ENCODE data around the gene SSTR5. TPM values are rescaled to one million over a fixed set of nuclear protein-coding genes. Genes with fewer than 3 reads are reported as not detected.

The SSTR5 gene
- total RNA-seq, 1 donor from 2014 or later: not detected

GRCh38 chr16:1123525-1124230, 51.1 kb downstream of the SSTR5 start:
- Mint-ChIP-seq H3K4me1 (no peaks in the 10 kb centered on the region), H3K36me3 (ENCODE audit: low read depth) (no peaks in the 10 kb centered on the region), H3K9me3 (no peaks in the 10 kb centered on the region), H3K27ac (no peak overlapping the region), H3K4me3 (no peak overlapping the region), H3K27me3 (no peaks in the 10 kb centered on the region)
- intact Hi-C loops (cut with micrococcal nuclease): no loop called here
- no peak for DNase-seq

GRCh38 chr16:1124291-1124690, 51.7 kb downstream of the SSTR5 start:
- Mint-ChIP-seq H3K36me3 (ENCODE audit: low read depth) (no peaks in the 10 kb centered on the region), H3K4me3 (no peak overlapping the region), H3K4me1 (no peaks in the 10 kb centered on the region), H3K9me3 (no peaks in the 10 kb centered on the region), H3K27me3 (no peaks in the 10 kb centered on the region), H3K27ac (no peak overlapping the region)
- intact Hi-C loops (cut with micrococcal nuclease): no loop called here
- no peak for DNase-seq

GRCh38 chr16:1124795-1125194, 52.2 kb downstream of the SSTR5 start:
- intact Hi-C loops (cut with micrococcal nuclease): no loop called here
- H3K9me3 Mint-ChIP-seq: no peaks in the 10 kb centered on the region

GRCh38 chr16:1125471-1125870, 52.9 kb downstream of the SSTR5 start:
- H3K9me3 Mint-ChIP-seq: no peaks in the 10 kb centered on the region
- no peak overlapping the region for H3K4me3 Mint-ChIP-seq
- H3K27ac Mint-ChIP-seq: no peak overlapping the region
- no peaks in the 10 kb centered on the region for H3K36me3 Mint-ChIP-seq (ENCODE audit: low read depth)
- intact Hi-C loops (cut with micrococcal nuclease): no loop called here
- H3K27me3 Mint-ChIP-seq: no peaks in the 10 kb centered on the region
- no peaks in the 10 kb centered on the region for H3K4me1 Mint-ChIP-seq
- DNase-seq: peak; percentile 72

More at GRCh38 chr16:1124795-1125194, 52.2 kb downstream of the SSTR5 start:
- DNase-seq: no peak
- Mint-ChIP-seq H3K27ac (no peak overlapping the region), H3K4me3 (no peak overlapping the region), H3K36me3 (ENCODE audit: low read depth) (no peaks in the 10 kb centered on the region), H3K27me3 (no peaks in the 10 kb centered on the region), H3K4me1 (no peaks in the 10 kb centered on the region)

GRCh38 chr16:1126044-1126443, 53.5 kb downstream of the SSTR5 start:
- Mint-ChIP-seq H3K36me3 (ENCODE audit: low read depth) (no peaks in the 10 kb centered on the region), H3K27ac (no peak overlapping the region), H3K4me1 (no peaks in the 10 kb centered on the region), H3K27me3 (no peaks in the 10 kb centered on the region), H3K9me3 (no peaks in the 10 kb centered on the region), H3K4me3 (no peak overlapping the region)
- intact Hi-C loops (cut with micrococcal nuclease): no loop called here
- no peak for DNase-seq

GRCh38 chr16:1126586-1126985, 54.0 kb downstream of the SSTR5 start:
- H3K4me1 Mint-ChIP-seq: no peaks in the 10 kb centered on the region

GRCh38 chr16:1127101-1127500, 54.6 kb downstream of the SSTR5 start:
- Mint-ChIP-seq H3K36me3 (ENCODE audit: low read depth) (no peaks in the 10 kb centered on the region), H3K4me3 (no peak overlapping the region), H3K9me3 (no peaks in the 10 kb centered on the region), H3K4me1 (no peaks in the 10 kb centered on the region), H3K27me3 (no peaks in the 10 kb centered on the region), H3K27ac (no peak overlapping the region)
- no peak for DNase-seq
- intact Hi-C loops (cut with micrococcal nuclease): no loop called here

More at GRCh38 chr16:1126586-1126985, 54.0 kb downstream of the SSTR5 start:
- Mint-ChIP-seq H3K9me3 (no peaks in the 10 kb centered on the region), H3K27ac (no peak overlapping the region), H3K36me3 (ENCODE audit: low read depth) (no peaks in the 10 kb centered on the region), H3K27me3 (no peaks in the 10 kb centered on the region), H3K4me3 (no peak overlapping the region)
- intact Hi-C loops (cut with micrococcal nuclease): no loop called here
- no peak for DNase-seq

- no peaks in the 10 kb centered on the region for H3K4me1 Mint-ChIP-seq
- no peak for DNase-seq
- H3K27ac Mint-ChIP-seq: no peak overlapping the region
- H3K9me3 Mint-ChIP-seq: no peaks in the 10 kb centered on the region
- no peaks in the 10 kb centered on the region for H3K36me3 Mint-ChIP-seq (ENCODE audit: low read depth)
- H3K27me3 Mint-ChIP-seq: no peaks in the 10 kb centered on the region
- H3K4me3 Mint-ChIP-seq: no peak overlapping the region
- intact Hi-C loops (cut with micrococcal nuclease): no loop called here
Observed at GRCh38 chr16:1127971-1128715, 55.6 kb downstream of the SSTR5 start.

GRCh38 chr16:1129106-1129960, 56.8 kb downstream of the SSTR5 start:
- intact Hi-C loops (cut with micrococcal nuclease): no loop called here
- H3K27me3 Mint-ChIP-seq: no peaks in the 10 kb centered on the region
- H3K9me3 Mint-ChIP-seq: no peaks in the 10 kb centered on the region
- no peak overlapping the region for H3K4me3 Mint-ChIP-seq
- no peak for DNase-seq
- no peaks in the 10 kb centered on the region for H3K36me3 Mint-ChIP-seq (ENCODE audit: low read depth)
- H3K4me1 Mint-ChIP-seq: no peaks in the 10 kb centered on the region
- H3K27ac Mint-ChIP-seq: no peak overlapping the region

GRCh38 chr16:1130382-1130781, 57.8 kb downstream of the SSTR5 start:
- H3K4me1 Mint-ChIP-seq: no peaks in the 10 kb centered on the region
- no peaks in the 10 kb centered on the region for H3K36me3 Mint-ChIP-seq (ENCODE audit: low read depth)
- no peaks in the 10 kb centered on the region for H3K27me3 Mint-ChIP-seq
- no peak for DNase-seq
- no peak overlapping the region for H3K4me3 Mint-ChIP-seq
- no peaks in the 10 kb centered on the region for H3K9me3 Mint-ChIP-seq
- no peak overlapping the region for H3K27ac Mint-ChIP-seq
- intact Hi-C loops (cut with micrococcal nuclease): no loop called here

Other genes with a start within 250 kb of the SSTR5 start
- gene LMF1, start 101.8 kb upstream of the SSTR5 start, total RNA-seq: 10.4 and 11.9 TPM in 2 replicates
- 0.77 and 0.92 TPM in 2 replicates for gene SOX8, start 91.0 kb upstream of the SSTR5 start, total RNA-seq
- not detected in 2 replicates for gene C1QTNF8, start 23.5 kb downstream of the SSTR5 start, total RNA-seq
- gene CACNA1H, start 80.4 kb downstream of the SSTR5 start, total RNA-seq: 0.05 and 0.07 TPM in 2 replicates
- not detected in 2 replicates for gene TPSG1, start 152.5 kb downstream of the SSTR5 start, total RNA-seq
- not detected in 2 replicates for gene TPSB2, start 157.4 kb downstream of the SSTR5 start, total RNA-seq
- gene TPSAB1, start 168.0 kb downstream of the SSTR5 start, total RNA-seq: not detected in 2 replicates
- gene TPSD1, start 183.3 kb downstream of the SSTR5 start, total RNA-seq: not detected in 2 replicates
- 269 and 278 TPM in 2 replicates for gene UBE2I, start 236.9 kb downstream of the SSTR5 start, total RNA-seq

All from activated CD4-positive, alpha-beta T cell treated with anti-CD3 and anti-CD28 coated beads, Interleukin-2, amount 10 ng/mL, durations not matched to agents 24 days and 14 days (primary cell).